ENCODE data around the gene PKMYT1. TPM values are rescaled to one million over a fixed set of nuclear protein-coding genes. Genes with fewer than 3 reads are reported as not detected.

Gene PKMYT1
- total RNA-seq, 1 donor from 2014 or later = 21.8 TPM

DNA sequence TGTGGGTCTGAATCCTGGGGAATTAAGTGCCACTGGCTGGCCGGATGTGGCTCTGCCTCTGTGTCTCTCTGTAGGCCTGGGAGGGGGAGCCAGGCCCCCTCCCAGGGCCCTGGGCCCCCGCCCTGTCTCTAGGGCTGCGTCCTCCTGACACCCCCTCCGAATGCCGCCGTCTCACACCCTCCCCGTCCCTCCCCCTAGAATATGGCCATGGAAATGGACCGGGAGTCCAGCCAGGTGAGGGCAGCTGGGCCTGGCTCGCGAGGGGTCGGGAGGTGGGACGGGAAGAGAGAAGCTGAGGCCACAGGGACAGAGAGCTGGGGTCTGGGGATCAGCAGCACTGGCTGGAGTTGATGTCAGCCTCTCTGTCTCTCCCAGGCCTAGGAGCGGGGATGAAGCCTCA is 16.1 kb upstream of the PKMYT1 start:
- H3K36me3 Mint-ChIP-seq = no peaks in the 10 kb centered on the region
- TF ChIP-seq, protein P1, sequence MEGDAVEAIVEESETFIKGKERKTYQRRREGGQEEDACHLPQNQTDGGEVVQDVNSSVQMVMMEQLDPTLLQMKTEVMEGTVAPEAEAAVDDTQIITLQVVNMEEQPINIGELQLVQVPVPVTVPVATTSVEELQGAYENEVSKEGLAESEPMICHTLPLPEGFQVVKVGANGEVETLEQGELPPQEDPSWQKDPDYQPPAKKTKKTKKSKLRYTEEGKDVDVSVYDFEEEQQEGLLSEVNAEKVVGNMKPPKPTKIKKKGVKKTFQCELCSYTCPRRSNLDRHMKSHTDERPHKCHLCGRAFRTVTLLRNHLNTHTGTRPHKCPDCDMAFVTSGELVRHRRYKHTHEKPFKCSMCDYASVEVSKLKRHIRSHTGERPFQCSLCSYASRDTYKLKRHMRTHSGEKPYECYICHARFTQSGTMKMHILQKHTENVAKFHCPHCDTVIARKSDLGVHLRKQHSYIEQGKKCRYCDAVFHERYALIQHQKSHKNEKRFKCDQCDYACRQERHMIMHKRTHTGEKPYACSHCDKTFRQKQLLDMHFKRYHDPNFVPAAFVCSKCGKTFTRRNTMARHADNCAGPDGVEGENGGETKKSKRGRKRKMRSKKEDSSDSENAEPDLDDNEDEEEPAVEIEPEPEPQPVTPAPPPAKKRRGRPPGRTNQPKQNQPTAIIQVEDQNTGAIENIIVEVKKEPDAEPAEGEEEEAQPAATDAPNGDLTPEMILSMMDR (IDR thresholded peaks at IDR 0.05; ENCODE audit: unreplicated experiment) = no peak
- no peaks in the 10 kb centered on the region for H3K4me1 Mint-ChIP-seq
- H3K4me3 Mint-ChIP-seq = no peak overlapping the region
- H3K9me3 Mint-ChIP-seq = no peaks in the 10 kb centered on the region
- peaks cover 2% of the 10 kb centered on the region for H3K27me3 Mint-ChIP-seq (ENCODE audit: low read depth)
- no peak for DNase-seq (ENCODE audit: low spot score in 2 of 2, unreplicated experiment in 2 of 2)
- no peak overlapping the region for H3K27ac Mint-ChIP-seq

DNA sequence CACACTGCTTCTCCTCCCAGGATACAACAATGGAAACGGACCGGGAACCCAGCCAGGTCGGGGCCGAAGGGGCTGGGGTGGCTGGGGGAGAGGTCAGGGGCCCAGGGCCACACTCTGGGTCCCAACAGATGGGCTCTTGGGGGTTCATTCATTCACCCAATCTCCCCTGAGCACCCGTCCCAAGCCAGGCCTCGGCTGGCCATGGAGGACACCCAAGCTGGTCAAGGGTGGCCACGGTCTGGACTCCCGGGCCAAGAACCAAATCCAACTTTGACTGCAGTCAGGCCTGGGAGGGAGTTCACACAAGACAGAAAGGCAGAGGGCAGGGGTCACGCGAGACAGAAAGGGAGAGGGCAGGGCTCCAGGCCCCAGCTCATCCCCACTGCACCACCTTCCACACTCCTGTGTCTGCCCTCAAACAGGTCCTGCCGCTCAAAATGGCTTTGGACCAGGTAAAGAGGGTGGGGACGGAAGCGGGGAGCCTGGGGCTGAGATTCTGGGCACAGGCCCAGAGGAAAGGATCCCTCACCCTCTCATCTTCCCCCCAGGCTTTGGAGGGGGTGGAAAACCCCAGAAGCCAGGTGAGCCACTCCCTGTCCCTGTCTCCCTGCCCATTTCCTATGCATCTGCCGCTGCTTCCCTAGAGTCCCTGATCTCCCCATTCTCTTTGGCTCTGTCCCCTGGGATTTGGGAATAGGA is 12.3 kb upstream of the PKMYT1 start:
- Mint-ChIP-seq H3K27me3 (ENCODE audit: low read depth) (no peaks in the 10 kb centered on the region), H3K4me3 (no peak overlapping the region), H3K9me3 (no peaks in the 10 kb centered on the region), H3K4me1 (peaks cover 28% of the 10 kb centered on the region), H3K27ac (no peak overlapping the region), H3K36me3 (no peaks in the 10 kb centered on the region)
- DNase-seq (ENCODE audit: low spot score in 2 of 2, unreplicated experiment in 2 of 2) = no peak
- TF ChIP-seq, protein P1 (IDR thresholded peaks at IDR 0.05; ENCODE audit: unreplicated experiment) = no peak

DNA sequence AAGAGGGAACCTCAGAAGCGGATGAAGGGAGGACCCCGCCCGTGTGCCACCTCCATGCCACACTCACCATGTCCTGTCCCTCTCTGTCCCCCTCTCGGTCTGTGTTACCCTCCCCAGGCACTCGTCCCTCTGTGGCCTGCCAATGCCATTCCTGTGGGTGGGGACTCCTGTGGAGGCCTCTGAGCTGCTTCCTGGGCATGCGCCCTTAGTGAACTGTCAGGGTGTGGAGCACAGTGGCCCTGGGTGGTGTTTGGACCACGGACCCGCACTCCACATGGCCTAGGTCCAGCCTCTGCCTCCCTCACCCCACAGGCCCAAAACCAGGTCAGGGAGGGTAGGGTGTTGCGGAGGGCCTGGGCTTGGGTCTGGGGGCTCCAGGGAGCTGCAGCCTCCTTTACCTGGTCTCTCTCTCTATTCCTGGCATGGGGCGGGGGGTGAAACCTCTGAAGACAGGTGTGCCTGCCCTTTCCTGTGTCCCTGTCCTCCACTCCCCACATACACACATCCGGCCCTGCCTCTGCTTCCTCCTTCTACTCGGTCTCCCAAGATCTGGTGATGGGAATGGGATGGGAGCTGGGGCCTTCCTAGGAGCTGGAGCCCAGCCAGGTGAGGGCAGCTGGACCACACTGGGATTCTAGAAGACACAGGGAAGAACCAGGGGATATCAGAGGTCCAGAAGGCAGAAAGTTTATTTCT is 11.5 kb upstream of the PKMYT1 start:
- H3K27ac Mint-ChIP-seq = no peak overlapping the region
- peaks cover 30% of the 10 kb centered on the region for H3K4me1 Mint-ChIP-seq
- TF ChIP-seq, protein P1 (IDR thresholded peaks at IDR 0.05; ENCODE audit: unreplicated experiment) = no peak
- DNase-seq (ENCODE audit: low spot score in 2 of 2, unreplicated experiment in 2 of 2) = no peak
- H3K9me3 Mint-ChIP-seq = no peaks in the 10 kb centered on the region
- H3K27me3 Mint-ChIP-seq (ENCODE audit: low read depth) = no peaks in the 10 kb centered on the region
- no peak overlapping the region for H3K4me3 Mint-ChIP-seq
- H3K36me3 Mint-ChIP-seq = no peaks in the 10 kb centered on the region

DNA sequence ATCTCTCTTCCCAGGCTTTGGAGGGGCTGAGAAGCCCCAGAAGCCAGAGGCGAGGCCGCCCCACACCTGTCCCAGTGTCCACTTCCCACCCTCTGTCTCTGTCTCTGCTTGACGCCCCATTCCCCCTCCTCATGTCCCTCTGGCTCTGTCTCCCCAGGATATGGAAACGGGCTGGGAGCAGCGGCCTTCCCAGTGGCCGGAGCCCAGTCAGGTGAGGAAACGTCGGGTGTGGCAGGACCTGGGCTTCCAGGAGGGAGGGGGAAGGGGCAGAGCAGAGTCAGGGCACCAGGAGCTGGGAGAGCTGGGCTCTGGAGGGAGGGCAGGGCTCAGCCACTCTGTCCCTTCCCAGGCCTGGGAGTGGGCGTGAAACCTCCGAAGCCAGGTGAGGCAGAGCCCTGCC is 10.6 kb upstream of the PKMYT1 start:
- H3K4me3 Mint-ChIP-seq = no peak overlapping the region
- H3K9me3 Mint-ChIP-seq = no peaks in the 10 kb centered on the region
- peaks cover 32% of the 10 kb centered on the region for H3K4me1 Mint-ChIP-seq
- no peak for DNase-seq (ENCODE audit: low spot score in 2 of 2, unreplicated experiment in 2 of 2)
- TF ChIP-seq, protein P1 (IDR thresholded peaks at IDR 0.05; ENCODE audit: unreplicated experiment) = no peak
- no peak overlapping the region for H3K27ac Mint-ChIP-seq
- no peaks in the 10 kb centered on the region for H3K36me3 Mint-ChIP-seq
- no peaks in the 10 kb centered on the region for H3K27me3 Mint-ChIP-seq (ENCODE audit: low read depth)

DNA sequence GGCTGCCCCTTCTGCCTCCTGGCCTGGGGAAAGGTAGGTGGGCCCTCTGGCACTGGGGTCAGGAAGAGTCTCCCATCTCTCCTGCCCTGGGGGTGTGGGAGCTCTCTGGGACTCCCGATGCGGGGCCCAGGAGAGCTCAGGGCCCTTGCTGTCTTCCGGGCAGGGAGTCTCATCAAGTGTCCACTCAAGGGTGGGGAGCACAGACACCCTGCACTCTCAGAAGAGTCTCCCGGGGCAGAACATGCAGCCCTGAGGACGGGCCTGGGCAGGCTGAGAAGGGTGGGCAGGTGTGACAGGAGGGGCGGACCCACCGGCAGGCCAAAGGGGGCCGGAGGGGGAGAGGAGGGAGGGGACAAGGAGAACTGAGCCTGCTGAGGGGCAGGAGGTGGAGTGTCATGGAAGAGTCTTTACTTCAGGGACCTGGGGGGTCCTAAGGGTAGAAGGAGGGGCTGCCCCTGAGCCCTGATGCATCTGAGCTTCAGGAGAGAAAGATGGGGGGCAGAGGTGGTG is 8.4 kb upstream of the PKMYT1 start:
- Mint-ChIP-seq H3K27ac (peak overlapping the region; percentile 39), H3K36me3 (no peaks in the 10 kb centered on the region), H3K4me1 (peaks cover 32% of the 10 kb centered on the region), H3K27me3 (ENCODE audit: low read depth) (peaks cover 2% of the 10 kb centered on the region), H3K9me3 (no peaks in the 10 kb centered on the region), H3K4me3 (no peak overlapping the region)
- TF ChIP-seq, protein P1 (IDR thresholded peaks at IDR 0.05; ENCODE audit: unreplicated experiment) = no peak
- DNase-seq (ENCODE audit: low spot score in 2 of 2, unreplicated experiment in 2 of 2) = no peak

Measured in mesothelial cell of epicardium (in vitro differentiated cells).